K562 (cell line): ENCODE results near the gene TIMM44. TPM values are rescaled to one million over a fixed set of nuclear protein-coding genes. Genes with fewer than 3 reads are reported as not detected.

ENCODE experiments used
- ATF7 ChIP-seq: fragments of 450-650 bp; IDR thresholded peaks from 2 replicates; pipeline ENCODE4 v1.7.1; 2014; ENCODE audit warnings: mild to moderate bottlenecking, moderate library complexity
- CBX3 ChIP-seq, 2 experiments: IDR thresholded peaks; 1 replicate in 1 of 2; 2 replicates in 1 of 2; pipeline ENCODE4 v1.6.1; 2012; ENCODE audit warnings: inconsistent platforms in 2 of 2, low read length in 2 of 2, borderline replicate concordance in 1 of 2, control low read depth in 1 of 2
- ESRRA ChIP-seq: fragments of 450-650 bp; IDR thresholded peaks from 2 replicates; pipeline ENCODE4 v1.6.1; 2014; ENCODE audit warnings: low read depth, mild to moderate bottlenecking, moderate library complexity, borderline replicate concordance
- HNRNPH1 ChIP-seq: fragments of 200-400 bp; formaldehyde crosslinking; optimal IDR thresholded peaks from 2 replicates; pipeline ENCODE3; 2017; ENCODE audit warnings: low read depth, mild to moderate bottlenecking, low read length, moderate library complexity
- PPARD ChIP-seq: fragments of 250-450 bp; sonication (Bioruptor Pico); IDR thresholded peaks from 2 replicates; pipeline ENCODE4 v1.8.0; 2022; ENCODE audit warnings: inconsistent platforms, mild to moderate bottlenecking, moderate library complexity
- RHOXF2B ChIP-seq: fragments of 250-450 bp; sonication (Bioruptor Pico); conservative IDR thresholded peaks from 2 replicates; pipeline ENCODE4 v1.5.1; 2021
- SIN3A ChIP-seq, 2 experiments: fragments of 150-350 bp in 1 of 2; IDR thresholded peaks; 2 replicates each; pipeline ENCODE4 v1.6.1; 2011 to 2016; ENCODE audit warnings: borderline replicate concordance in 2 of 2, low read depth in 2 of 2, low read length in 2 of 2, mild to moderate bottlenecking in 2 of 2, moderate library complexity in 2 of 2; ENCODE audit not compliant: control insufficient read depth in 1 of 2
- TEAD2 ChIP-seq: fragments of 450-650 bp; IDR thresholded peaks from 2 replicates; pipeline ENCODE4 v1.6.1; 2016; ENCODE audit warnings: missing genetic modification characterization, control low read depth, missing compliant biosample characterization
- TEAD4 ChIP-seq, 2 experiments: sonication (generic) in 1 of 2; formaldehyde crosslinking in 1 of 2; IDR thresholded peaks; 2 replicates each; pipeline versions ENCODE4 v1.6.1 to v1.8.0; 2012 to 2022; ENCODE audit warnings: borderline replicate concordance in 1 of 2, inconsistent platforms in 1 of 2, low read length in 1 of 2, mild to moderate bottlenecking in 1 of 2, missing genetic modification reagents in 1 of 2
- TRIM25 ChIP-seq: fragments of 450-650 bp; IDR thresholded peaks from 2 replicates; pipeline ENCODE4 v1.7.0; 2016; ENCODE audit warnings: borderline replicate concordance
- ZC3H11A ChIP-seq: IDR thresholded peaks from 2 replicates; pipeline ENCODE4 v1.6.1; 2012; ENCODE audit warnings: low read depth, low read length, improper control_type of control experiment
- ZNF217 ChIP-seq: sonication (generic); formaldehyde crosslinking; IDR thresholded peaks from 2 replicates; pipeline ENCODE4 v1.8.0; 2022; ENCODE audit warnings: mild to moderate bottlenecking, missing genetic modification reagents
- polyA plus RNA-seq, 8 experiments: library from polyadenylated mRNA; depleted of rRNA in 4 of 8; stranded (reverse) in 5 of 8; unstranded in 3 of 8; fragments of >200 nt; fragmentation: Nextera tagmentation in 2 of 8; fragmentation: Illumina TruSeq in 1 of 8; extraction: Ambion mirVana in 2 of 8; extraction: Trizol in 1 of 8; gene quantifications; 2 replicates each; pipeline versions ENCODE4 v1.2.1 to v1.2.3, GENCODE V29; 2011 to 2014; ENCODE audit warnings: inconsistent platforms in 1 of 8, missing spikeins in 1 of 8
- total RNA-seq, 7 experiments: library from RNA; depleted of rRNA in 6 of 7; stranded (reverse); fragments of >200 nt in 6 of 7; fragmentation: Illumina TruSeq in 2 of 7; extraction: Trizol in 2 of 7; gene quantifications; 2 replicates each; pipeline versions ENCODE4 v1.2.1 to v1.2.3, GENCODE V29; 2011 to 2021; ENCODE audit warnings: low replicate concordance in 1 of 7
- TF ChIP-seq, protein P1 (sequence below): fragments of 450-650 bp; IDR thresholded peaks from 2 replicates; pipeline ENCODE4 v1.6.1; 2016
- TF ChIP-seq, protein P2 (sequence below): fragments of 450-650 bp; IDR thresholded peaks from 2 replicates; pipeline ENCODE4 v1.6.1; 2018; ENCODE audit warnings: mild to moderate bottlenecking, low read depth; ENCODE audit not compliant: partially characterized antibody
- TF ChIP-seq, protein P3 (sequence below): sonication (generic); formaldehyde crosslinking; IDR thresholded peaks from 2 replicates; pipeline ENCODE4 v1.5.0; 2020; ENCODE audit warnings: missing genetic modification reagents
- TF ChIP-seq, protein P4 (sequence below): fragments of 250-450 bp; sonication (Bioruptor Pico); IDR thresholded peaks from 2 replicates; pipeline ENCODE4 v1.5.0; 2021; ENCODE audit warnings: mild to moderate bottlenecking, borderline replicate concordance

TIMM44 gene
- total and polyA plus RNA-seq, 9 of the 15 experiments (the other 6 are each of a cell fraction or from before 2014, with no cell fraction given) = 10.3 to 231 (median 89.3) TPM

DNA sequence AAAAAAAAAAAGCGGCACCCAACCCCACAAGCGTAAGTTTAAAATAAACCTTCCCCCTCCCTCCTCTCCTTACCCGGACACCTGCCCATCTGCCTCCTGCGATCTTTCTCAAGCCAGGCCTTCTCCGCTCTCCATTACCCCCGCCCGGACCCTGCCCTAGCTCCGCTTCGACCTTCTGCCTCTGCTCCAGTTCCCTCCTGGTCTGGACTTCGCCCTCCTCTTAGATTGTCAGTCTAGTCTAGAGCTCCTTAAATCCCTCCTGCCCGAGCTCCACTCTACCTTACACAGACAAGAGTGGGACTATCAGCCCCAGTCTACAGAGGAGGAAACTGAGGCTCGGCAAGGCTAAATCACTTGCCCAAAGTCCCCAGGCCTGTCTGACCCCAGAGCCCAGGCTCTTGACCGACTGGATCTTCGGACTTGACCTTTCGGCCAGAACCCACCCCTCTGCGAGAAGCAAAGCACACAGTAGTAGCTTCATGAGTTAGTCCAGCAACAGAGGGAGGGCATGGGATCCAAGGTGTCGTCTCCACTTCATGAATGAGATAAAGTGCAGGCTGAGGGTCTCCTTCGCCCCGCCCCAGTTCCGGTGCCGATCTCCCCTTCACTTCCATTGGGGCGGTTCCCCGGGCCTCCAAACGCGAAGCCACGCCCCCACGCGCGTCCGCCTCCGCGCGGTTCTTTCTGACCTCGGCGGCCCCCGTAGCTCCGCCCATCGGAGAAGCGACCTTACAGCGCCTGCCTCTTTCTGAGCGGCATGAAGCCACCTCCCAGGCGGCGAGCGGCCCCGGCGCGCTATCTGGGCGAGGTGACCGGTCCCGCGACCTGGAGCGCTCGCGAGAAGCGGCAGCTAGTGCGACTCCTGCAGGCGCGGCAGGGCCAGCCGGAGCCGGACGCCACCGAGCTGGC, 23.6 kb downstream of the TIMM44 start, which contains the start of gene SNAPC2 (continued):
- 0 out of 2 replicates have a peak, but pooled peaks have one; percentile 8 for TF ChIP-seq TRIM25
- TF ChIP-seq CBX3 (IDR thresholded peaks at IDR 0.05; ENCODE audit: borderline replicate concordance in 1 of 2, low read length in 2 of 2) = no peak
- TF ChIP-seq, protein P1, sequence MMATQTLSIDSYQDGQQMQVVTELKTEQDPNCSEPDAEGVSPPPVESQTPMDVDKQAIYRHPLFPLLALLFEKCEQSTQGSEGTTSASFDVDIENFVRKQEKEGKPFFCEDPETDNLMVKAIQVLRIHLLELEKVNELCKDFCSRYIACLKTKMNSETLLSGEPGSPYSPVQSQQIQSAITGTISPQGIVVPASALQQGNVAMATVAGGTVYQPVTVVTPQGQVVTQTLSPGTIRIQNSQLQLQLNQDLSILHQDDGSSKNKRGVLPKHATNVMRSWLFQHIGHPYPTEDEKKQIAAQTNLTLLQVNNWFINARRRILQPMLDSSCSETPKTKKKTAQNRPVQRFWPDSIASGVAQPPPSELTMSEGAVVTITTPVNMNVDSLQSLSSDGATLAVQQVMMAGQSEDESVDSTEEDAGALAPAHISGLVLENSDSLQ = peak; percentile 4; the same call in 1 of the 2 replicates
- TF ChIP-seq HNRNPH1 = no peak
- no peak for TF ChIP-seq TEAD2 (tag)
- TF ChIP-seq, protein P2, sequence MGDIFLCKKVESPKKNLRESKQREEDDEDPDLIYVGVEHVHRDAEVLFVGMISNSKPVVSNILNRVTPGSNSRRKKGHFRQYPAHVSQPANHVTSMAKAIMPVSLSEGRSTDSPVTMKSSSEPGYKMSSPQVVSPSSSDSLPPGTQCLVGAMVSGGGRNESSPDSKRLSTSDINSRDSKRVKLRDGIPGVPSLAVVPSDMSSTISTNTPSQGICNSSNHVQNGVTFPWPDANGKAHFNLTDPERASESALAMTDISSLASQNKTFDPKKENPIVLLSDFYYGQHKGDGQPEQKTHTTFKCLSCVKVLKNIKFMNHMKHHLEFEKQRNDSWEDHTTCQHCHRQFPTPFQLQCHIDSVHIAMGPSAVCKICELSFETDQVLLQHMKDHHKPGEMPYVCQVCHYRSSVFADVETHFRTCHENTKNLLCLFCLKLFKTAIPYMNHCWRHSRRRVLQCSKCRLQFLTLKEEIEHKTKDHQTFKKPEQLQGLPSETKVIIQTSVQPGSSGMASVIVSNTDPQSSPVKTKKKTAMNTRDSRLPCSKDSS = no peak
- TF ChIP-seq ZNF217 (CRISPR knock-in tag) = no peak
- no peak for TF ChIP-seq PPARD
- no peak for TF ChIP-seq TEAD4 (IDR thresholded peaks at IDR 0.05; ENCODE audit: low read length)
- TF ChIP-seq TEAD4 (CRISPR knock-in tag; IDR thresholded peaks at IDR 0.05; ENCODE audit: borderline replicate concordance) = no peak
- TF ChIP-seq, protein P3, sequence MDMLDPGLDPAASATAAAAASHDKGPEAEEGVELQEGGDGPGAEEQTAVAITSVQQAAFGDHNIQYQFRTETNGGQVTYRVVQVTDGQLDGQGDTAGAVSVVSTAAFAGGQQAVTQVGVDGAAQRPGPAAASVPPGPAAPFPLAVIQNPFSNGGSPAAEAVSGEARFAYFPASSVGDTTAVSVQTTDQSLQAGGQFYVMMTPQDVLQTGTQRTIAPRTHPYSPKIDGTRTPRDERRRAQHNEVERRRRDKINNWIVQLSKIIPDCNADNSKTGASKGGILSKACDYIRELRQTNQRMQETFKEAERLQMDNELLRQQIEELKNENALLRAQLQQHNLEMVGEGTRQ = no peak
- TF ChIP-seq SIN3A (IDR thresholded peaks at IDR 0.05; ENCODE audit: borderline replicate concordance in 2 of 2, control insufficient read depth in 1 of 2, low read depth in 2 of 2, low read length in 2 of 2) = peak in 1 of 2 experiments; percentile 15; a peak in 1 of 4 replicates
- no peak for TF ChIP-seq ZC3H11A
- TF ChIP-seq ATF7 = peak; percentile 79
- peak; percentile 77 for TF ChIP-seq ESRRA
- TF ChIP-seq, protein P4, sequence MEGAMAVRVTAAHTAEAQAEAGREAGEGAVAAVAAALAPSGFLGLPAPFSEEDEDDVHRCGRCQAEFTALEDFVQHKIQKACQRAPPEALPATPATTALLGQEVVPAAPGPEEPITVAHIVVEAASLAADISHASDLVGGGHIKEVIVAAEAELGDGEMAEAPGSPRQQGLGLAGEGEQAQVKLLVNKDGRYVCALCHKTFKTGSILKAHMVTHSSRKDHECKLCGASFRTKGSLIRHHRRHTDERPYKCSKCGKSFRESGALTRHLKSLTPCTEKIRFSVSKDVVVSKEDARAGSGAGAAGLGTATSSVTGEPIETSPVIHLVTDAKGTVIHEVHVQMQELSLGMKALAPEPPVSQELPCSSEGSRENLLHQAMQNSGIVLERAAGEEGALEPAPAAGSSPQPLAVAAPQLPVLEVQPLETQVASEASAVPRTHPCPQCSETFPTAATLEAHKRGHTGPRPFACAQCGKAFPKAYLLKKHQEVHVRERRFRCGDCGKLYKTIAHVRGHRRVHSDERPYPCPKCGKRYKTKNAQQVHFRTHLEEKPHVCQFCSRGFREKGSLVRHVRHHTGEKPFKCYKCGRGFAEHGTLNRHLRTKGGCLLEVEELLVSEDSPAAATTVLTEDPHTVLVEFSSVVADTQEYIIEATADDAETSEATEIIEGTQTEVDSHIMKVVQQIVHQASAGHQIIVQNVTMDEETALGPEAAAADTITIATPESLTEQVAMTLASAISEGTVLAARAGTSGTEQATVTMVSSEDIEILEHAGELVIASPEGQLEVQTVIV (CRISPR knock-in tag) = no peak
- no peak for TF ChIP-seq RHOXF2B (CRISPR knock-in tag)
